Umbilical cord (tissue), 2 donors: ENCODE results near the gene CEACAM16. TPM values are rescaled to one million over a fixed set of nuclear protein-coding genes. Genes with fewer than 3 reads are reported as not detected.
A peak's percentile ranks its signal among the peaks of the same experiment; 100 is the strongest.
"Not testable (repeated sequence)": the region's sequence is repeated elsewhere in the genome, so short reads cannot be mapped to it uniquely, and the experiment has no call there.

Experiments used
- DNase-seq: peaks from one replicate; pipeline ENCODE4 v3.0.0-alpha.2; 2015; ENCODE audit warnings: low spot score
- total RNA-seq: library from RNA; depleted of rRNA; stranded (reverse); fragments of >200 nt; gene quantifications from one replicate; pipeline ENCODE4 v1.2.3, GENCODE V29; 2014; ENCODE audit warnings: low replicate concordance; ENCODE audit not compliant: insufficient read depth

Gene CEACAM16
- not detected for total RNA-seq

DNA sequence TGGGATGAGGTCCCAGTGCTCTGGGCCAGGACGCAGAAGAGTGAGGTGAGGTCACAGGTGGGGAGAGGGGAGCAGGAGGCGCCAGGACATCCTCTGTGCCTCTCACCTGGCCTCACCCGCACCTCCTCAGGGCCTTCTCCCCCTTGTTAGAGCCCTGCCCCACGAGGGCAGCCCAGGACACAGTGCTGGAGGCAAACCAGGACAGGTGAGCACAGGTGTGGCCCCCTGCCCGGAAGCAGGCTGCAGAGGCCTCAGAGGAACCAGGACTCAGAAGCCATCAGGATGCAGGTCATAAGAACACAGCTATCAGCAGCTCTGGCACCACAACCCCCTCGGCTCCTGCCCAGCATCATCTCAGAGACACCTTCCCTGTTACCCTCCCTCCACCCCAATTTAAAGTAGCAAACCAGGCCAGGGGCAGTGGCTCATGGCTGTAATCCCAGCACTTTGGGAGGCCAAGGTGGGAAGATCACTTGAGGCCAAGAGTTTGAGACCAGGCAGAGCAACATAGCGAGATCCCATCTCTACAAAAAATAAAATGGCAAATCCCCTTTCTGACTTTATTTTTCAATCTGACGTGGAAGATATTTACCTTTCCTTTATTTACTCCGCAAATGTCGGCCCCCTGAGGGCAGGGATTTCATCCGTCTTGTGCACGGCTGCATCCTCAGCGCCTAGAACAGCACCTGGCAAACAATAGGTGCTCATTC, at the start of gene CEACAM16:
CEACAM16 (plus strand) TSS at position 660 of the 710 bp plus-strand sequence. CDS start 2,306 bp downstream, outside the sequence.
- no peak for DNase-seq

DNA sequence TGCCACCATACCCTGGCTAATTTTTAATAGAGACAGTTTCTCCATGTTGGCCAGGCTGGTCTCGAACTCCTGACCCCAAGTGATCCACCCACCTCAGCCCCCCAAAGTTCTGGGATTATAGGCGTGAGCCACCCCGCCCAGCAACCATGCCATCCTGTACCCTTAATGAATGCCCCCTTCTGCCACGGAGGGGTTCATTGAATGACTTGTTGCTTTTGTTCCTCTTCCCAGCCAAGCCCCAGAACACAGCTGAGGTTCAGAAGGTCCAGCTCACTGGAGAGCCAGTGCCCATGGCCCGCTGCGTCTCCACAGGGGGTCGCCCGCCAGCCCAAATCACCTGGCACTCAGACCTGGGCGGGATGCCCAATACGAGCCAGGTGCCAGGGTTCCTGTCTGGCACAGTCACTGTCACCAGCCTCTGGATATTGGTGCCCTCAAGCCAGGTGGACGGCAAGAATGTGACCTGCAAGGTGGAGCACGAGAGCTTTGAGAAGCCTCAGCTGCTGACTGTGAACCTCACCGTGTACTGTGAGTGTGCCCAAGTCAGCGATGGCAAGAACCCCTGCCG, 49.3 kb upstream of the CEACAM16 start:
- no peak for DNase-seq

GRCh38 chr19:44653343-44653742, 45.6 kb upstream of the CEACAM16 start:
- no peak for DNase-seq

- DNase-seq = peak; percentile 45
Observed at GRCh38 chr19:44653977-44654774, 44.8 kb upstream of the CEACAM16 start.

DNA sequence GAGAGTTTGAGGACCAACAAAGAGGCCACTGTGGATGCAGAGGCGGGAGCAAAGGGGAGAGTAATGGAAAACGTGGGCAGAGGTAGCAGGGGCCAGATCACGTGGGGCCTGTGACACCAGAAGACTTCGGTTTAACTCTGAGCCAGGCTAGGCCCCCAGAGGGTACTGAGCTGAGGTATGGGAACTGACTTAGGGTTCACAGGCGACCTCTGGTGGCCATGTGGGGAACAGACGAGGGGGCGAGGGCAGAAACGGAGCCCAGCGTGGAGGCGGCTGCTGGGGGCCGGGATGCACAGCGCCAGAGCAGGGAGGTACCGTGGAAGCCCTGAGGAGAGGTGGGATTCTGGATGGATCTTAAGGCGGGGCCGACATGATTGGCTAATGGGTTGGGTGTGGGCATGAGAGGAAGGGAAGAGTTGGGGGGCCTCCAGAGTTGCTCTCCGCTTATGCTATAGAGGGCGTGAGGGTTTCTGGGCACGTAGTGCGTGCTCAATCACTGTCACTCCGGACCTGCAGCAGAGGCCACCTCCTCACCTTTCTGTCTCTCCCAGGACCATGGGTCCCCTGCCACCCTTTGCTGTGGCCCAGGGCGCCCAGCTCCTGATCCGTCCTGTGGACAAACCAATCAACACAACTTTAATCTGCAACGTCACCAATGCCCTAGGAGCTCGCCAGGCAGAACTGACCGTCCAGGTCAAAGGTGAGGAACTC, 41.6 kb upstream of the CEACAM16 start:
- peak; percentile 56 for DNase-seq

DNA sequence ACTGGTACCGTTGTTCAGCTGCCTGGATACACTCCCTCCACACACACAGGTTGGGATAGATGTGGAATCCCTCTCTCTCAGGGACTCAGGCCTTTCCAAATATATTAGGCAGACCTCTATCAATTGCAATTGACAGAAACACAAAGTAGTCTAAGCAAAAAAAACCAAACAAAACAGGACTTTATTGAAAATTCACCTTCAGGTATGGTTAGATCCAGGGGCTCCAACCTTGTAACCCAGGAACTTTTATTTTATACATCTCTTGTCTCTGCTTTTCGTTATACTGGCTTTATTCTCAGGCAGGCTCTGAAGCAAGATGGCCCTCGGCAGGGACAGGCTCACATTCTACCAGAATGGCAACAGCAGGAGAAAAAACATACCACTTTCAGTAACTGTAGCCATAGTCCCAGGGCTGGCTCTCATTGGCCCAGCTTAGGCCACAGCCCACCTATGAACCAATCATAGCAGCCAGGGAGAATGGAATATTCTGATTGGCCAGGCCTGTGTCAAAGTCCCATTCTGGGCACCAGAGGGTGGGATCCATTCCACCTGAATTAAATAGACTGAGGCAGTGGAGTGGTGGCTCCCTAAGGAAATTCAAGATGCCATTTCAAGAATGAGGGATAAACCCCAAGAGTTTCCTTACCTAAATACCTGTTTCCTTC, 40.8 kb upstream of the CEACAM16 start:
- no peak for DNase-seq

DNA sequence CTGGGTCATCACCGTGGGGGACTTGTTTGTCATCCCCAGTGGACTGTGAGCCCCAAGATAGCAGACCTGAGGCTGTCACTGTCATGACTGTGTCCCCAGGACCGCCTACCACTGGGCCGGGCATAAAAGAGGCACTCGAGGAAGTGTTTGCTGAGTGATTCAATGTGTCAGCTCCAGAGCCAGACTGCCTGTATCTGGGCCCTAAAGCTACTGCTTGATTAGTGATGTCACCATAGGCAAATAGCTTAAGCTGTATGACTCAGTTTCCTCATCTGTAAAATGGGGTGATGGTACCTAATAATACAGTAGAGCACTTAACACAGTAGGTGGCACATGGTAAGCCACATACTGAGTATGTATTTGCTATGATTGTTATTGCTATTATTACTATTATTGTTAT, 38.9 kb upstream of the CEACAM16 start:
- DNase-seq = no peak

DNA sequence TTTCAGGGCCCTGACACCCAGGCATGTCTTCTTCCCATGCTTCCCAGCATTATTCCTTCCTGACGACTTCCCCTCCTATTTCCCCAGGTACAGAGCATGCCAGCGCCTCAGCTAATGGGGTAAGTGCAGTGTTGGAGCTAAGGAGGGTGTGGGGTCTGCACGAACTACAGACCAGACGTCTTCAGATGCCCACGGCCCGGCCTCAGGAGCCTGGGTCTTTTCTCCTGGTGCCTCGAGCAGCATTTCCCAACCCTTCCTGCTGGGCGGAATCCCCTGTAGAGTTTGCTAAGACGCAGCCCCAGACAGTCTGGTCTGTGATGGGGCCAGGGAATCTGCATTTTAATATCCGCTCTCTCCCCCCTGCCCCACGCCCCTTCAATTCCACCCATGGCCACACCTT, 37.7 kb upstream of the CEACAM16 start:
- no peak for DNase-seq

DNA sequence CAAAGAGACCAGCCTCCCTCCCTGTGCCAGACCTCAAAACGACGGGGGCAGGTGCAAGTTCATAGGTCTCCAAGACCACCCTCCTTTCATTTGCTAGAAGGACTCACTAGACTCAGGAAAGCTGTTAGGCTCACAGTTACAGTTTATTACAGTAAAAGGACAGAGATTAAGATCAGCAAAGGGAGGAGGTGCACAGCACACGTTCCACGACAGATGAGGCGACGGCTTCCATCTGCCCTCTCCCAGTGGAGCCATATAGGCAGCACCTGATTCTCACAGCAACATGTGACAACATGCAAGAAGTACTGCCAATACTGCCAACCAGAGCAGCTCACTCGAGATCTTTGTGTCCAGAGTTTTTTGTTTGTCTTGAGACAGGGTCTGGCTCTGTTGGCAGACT, 37.0 kb upstream of the CEACAM16 start:
- DNase-seq = no peak

GRCh38 chr19:44662691-44663385, 36.1 kb upstream of the CEACAM16 start:
- DNase-seq = no peak

GRCh38 chr19:44663996-44664395, 35.0 kb upstream of the CEACAM16 start:
- no peak for DNase-seq

GRCh38 chr19:44664976-44665375, 34.0 kb upstream of the CEACAM16 start:
- no peak for DNase-seq

DNA sequence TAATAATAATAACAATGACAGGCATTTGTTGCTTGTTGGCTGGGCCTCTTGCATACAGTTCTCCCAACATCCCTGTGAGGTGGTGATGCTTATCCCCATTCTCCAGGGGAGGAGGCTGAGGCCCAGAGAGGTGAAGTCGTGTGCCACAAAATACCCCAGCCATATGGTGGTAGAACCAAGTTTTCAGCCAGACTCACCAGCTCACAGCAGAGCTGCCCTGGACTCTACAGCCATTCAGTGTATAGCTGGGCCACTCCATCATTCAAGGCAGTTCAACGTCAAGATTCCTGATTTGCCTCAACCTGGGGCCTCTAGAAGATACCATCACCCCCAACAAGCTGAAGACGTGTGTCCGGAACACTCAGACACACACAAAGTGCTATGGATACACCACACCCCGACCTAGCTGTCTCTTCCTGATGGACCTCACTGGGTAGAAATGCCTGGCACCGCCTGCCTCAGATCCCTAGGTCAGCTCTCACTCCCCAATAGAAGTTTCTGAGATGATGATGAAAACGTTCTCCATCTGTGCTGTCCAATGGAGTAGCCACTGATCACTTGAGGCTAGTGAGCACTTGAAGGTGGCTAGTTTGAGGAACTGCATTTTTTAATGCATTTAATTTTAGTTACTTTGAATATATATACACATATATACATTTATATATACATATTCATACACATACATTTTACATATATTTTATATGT, 31.9 kb upstream of the CEACAM16 start:
- no peak for DNase-seq

GRCh38 chr19:44668985-44669764, 29.8 kb upstream of the CEACAM16 start:
- DNase-seq = no peak

GRCh38 chr19:44670027-44670426, 28.9 kb upstream of the CEACAM16 start:
- DNase-seq = not testable (repeated sequence)

DNA sequence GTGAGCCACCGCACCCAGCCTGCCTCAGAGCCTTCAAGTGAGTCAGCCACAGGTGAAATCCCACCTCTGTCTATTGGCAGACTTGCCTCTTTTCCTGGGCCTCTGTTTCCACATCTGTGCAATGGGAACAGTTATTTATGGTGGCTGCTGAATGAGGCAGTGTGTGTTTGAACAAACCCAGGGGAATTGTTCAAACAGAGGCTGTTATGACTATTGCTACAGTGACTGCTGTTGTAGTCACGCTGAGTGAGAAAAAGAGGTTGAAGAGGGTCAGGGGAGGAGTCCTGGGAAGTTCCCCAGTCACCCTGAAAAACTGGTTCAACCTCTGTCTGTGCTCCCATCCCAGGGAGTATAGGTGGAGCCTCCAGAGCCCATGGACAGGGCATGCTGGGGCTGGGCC, 27.6 kb upstream of the CEACAM16 start, which contains the start of gene CEACAM19:
CEACAM19 (plus strand) TSS at position 83 of the 400 bp plus-strand sequence. CDS start 450 bp downstream, outside the sequence.
- DNase-seq = peak; percentile 51

DNA sequence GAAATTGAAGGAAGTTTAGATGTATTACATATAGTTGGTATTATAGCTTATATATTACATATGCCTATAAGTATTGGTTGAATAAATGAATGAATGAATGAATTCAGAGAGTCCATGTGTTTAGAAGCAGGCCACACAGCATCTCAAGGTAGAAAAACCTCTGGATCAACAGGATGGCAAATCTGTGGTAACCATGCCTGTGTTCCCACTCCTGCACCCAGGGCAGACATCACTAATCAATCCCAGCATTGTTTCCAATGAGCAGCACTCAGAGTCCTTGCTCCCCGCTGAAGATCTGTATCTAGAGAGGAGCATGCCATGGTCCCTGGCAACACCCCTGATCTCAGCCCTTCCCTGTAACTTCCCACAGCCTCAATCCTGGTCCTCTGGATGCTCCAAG, 26.7 kb upstream of the CEACAM16 start:
- no peak for DNase-seq

GRCh38 chr19:44673510-44673909, 25.4 kb upstream of the CEACAM16 start:
- no peak for DNase-seq

GRCh38 chr19:44675521-44675920, 23.4 kb upstream of the CEACAM16 start:
- no peak for DNase-seq
